Keratinocyte (primary cell): ENCODE results near the gene NUP153. TPM values are rescaled to one million over a fixed set of nuclear protein-coding genes. Genes with fewer than 3 reads are reported as not detected.

Experiments
- DNase-seq: peaks from one replicate; pipeline ENCODE4 v3.0.0-alpha.2; 2011; ENCODE audit warnings: low read depth, missing footprints, low spot score
- FAIRE-seq: peaks from 2 replicates; lab custom pipeline; 2011; peaks lifted over from hg19 to GRCh38; lab: Jason Lieb, UNC
- H2AFZ ChIP-seq: 2 replicates; pipeline ENCODE4 v1.6.0; 2012; ENCODE audit warnings: low read length, control low read depth, inconsistent platforms; ENCODE audit not compliant: control insufficient read depth
- H3K27ac ChIP-seq: 2 replicates; pipeline ENCODE4 v1.5.1; 2011; ENCODE audit warnings: low read length; ENCODE audit not compliant: control insufficient read depth, insufficient read depth
- H3K27me3 ChIP-seq: 3 replicates; pipeline ENCODE4 v1.6.0; 2011; ENCODE audit warnings: low read length; ENCODE audit not compliant: control insufficient read depth, insufficient read depth; ENCODE audit errors: extremely low read depth
- H3K36me3 ChIP-seq, 2 experiments: 2 replicates in 1 of 2; 3 replicates in 1 of 2; pipeline ENCODE4 v1.5.1; 2011; ENCODE audit warnings: low read length in 2 of 2, mild to moderate bottlenecking in 1 of 2; ENCODE audit not compliant: control insufficient read depth in 2 of 2, insufficient read depth in 2 of 2; ENCODE audit errors: extremely low read depth in 1 of 2
- H3K4me1 ChIP-seq: 3 replicates; pipeline ENCODE4 v1.5.1; 2011; ENCODE audit warnings: low read length; ENCODE audit not compliant: control insufficient read depth, insufficient read depth; ENCODE audit errors: extremely low read depth
- H3K4me2 ChIP-seq: 3 replicates; pipeline ENCODE4 v1.6.0; 2011; ENCODE audit warnings: low read depth, low read length; ENCODE audit not compliant: control insufficient read depth, insufficient read depth; ENCODE audit errors: extremely low read depth
- H3K4me3 ChIP-seq, 3 experiments: fragments of 200-600 bp in 1 of 3; sonication (generic) in 1 of 3; 2 replicates in 2 of 3; 3 replicates in 1 of 3; pipeline ENCODE4 v1.5.1; 2011 to 2016; ENCODE audit warnings: low read length in 3 of 3, mild to moderate bottlenecking in 3 of 3, control low read depth in 2 of 3, inconsistent platforms in 1 of 3, low read depth in 1 of 3, mixed read lengths in 1 of 3, mixed run types in 1 of 3, moderate library complexity in 1 of 3; ENCODE audit not compliant: control insufficient read depth in 2 of 3, insufficient read depth in 2 of 3; ENCODE audit errors: extremely low read depth in 1 of 3
- H3K79me2 ChIP-seq: 2 replicates; pipeline ENCODE4 v1.6.0; 2012; ENCODE audit warnings: low read length; ENCODE audit not compliant: control insufficient read depth, insufficient read depth
- H3K9ac ChIP-seq: 3 replicates; pipeline ENCODE4 v1.6.0; 2011; ENCODE audit warnings: low read length; ENCODE audit not compliant: control insufficient read depth, insufficient read depth; ENCODE audit errors: extremely low read depth
- H3K9me1 ChIP-seq: 3 replicates; pipeline ENCODE4 v1.6.0; 2011; ENCODE audit warnings: low read length; ENCODE audit not compliant: control insufficient read depth, insufficient read depth; ENCODE audit errors: extremely low read depth
- H3K9me3 ChIP-seq: 2 replicates; pipeline ENCODE4 v1.5.1; 2012; ENCODE audit warnings: low read depth, low read length; ENCODE audit not compliant: control insufficient read depth
- H4K20me1 ChIP-seq: 3 replicates; pipeline ENCODE4 v1.6.0; 2011; ENCODE audit warnings: low read length; ENCODE audit not compliant: control insufficient read depth, insufficient read depth; ENCODE audit errors: extremely low read depth
- CTCF ChIP-seq, 3 experiments: IDR thresholded peaks in 1 of 3; conservative IDR thresholded peaks in 1 of 3; optimal IDR thresholded peaks in 1 of 3; 2 replicates in 2 of 3; 3 replicates in 1 of 3; pipeline versions ENCODE3 to v1.5.1; 2011; ENCODE audit warnings: low read length in 3 of 3, mild to moderate bottlenecking in 3 of 3, moderate library complexity in 2 of 3, control low read depth in 1 of 3, inconsistent platforms in 1 of 3; ENCODE audit not compliant: insufficient read depth in 2 of 3; ENCODE audit errors: extremely low read depth in 1 of 3
- EZH2 ChIP-seq: IDR thresholded peaks from one replicate; pipeline ENCODE4 v1.6.1; 2012; ENCODE audit warnings: inconsistent platforms, mild to moderate bottlenecking, low read length, moderate library complexity
- dilution Hi-C: fragments of 300-500 bp; cut with MboI; formaldehyde crosslinking; loops from one replicate; pipeline ENCODE4 v1.7.0; 2020; ENCODE audit warnings: low sequenced_read_pairs; ENCODE audit not compliant: extremely low pct_ligation_motif_present
- polyA plus RNA-seq, 5 experiments: library from polyadenylated mRNA; depleted of rRNA in 3 of 5; stranded (reverse) in 3 of 5; stranded (forward) in 1 of 5; unstranded in 1 of 5; fragments of >200 nt; gene quantifications; 1 replicate in 1 of 5; 2 replicates in 3 of 5; 3 replicates in 1 of 5; pipeline versions ENCODE4 v1.2.1 to v1.2.3, GENCODE V29; 2011 to 2012; ENCODE audit warnings: missing spikeins in 2 of 5, low read depth in 1 of 5, low replicate concordance in 1 of 5

Gene NUP153
- polyA plus RNA-seq, 1 donor (not counting 4 experiments of a cell fraction or from before 2014, with no cell fraction given): 27.6 TPM

- dilution Hi-C loops: no loop called here
- H3K27ac ChIP-seq: no peak overlapping the region
- TF ChIP-seq EZH2 (no peak), CTCF (optimal IDR thresholded peaks at IDR 0.05 in 1 of 3, IDR thresholded peaks at IDR 0.05 in 1 of 3, conservative IDR thresholded peaks at IDR 0.05 in 1 of 3; ENCODE audit: extremely low read depth in 1 of 3, insufficient read depth in 2 of 3, low read length in 3 of 3) (no peak)
- H3K4me3 ChIP-seq: no peak overlapping the region
- no peaks in the 10 kb centered on the region for H3K27me3 ChIP-seq
- no peak for DNase-seq
- H2AFZ ChIP-seq: no peak overlapping the region
- peaks cover 86% of the 10 kb centered on the region for H3K79me2 ChIP-seq
- peaks cover 6 to 9% of the 10 kb centered on the region in 2 experiments for H3K36me3 ChIP-seq
- H3K4me1 ChIP-seq: no peaks in the 10 kb centered on the region
- H3K9me1 ChIP-seq: no peaks in the 10 kb centered on the region
- no peaks in the 10 kb centered on the region for H3K9me3 ChIP-seq
- no peak overlapping the region for H3K4me2 ChIP-seq
- H3K9ac ChIP-seq: no peak overlapping the region
- FAIRE-seq: no peak
- peaks cover 2% of the 10 kb centered on the region for H4K20me1 ChIP-seq
Observed at GRCh38 chr6:17677602-17678001, 29.1 kb downstream of the NUP153 start.

GRCh38 chr6:17673543-17674254, 33.0 kb downstream of the NUP153 start:
- Histone ChIP-seq H3K9me1 (no peaks in the 10 kb centered on the region), H3K27ac (no peak overlapping the region), H4K20me1 (peaks cover 2% of the 10 kb centered on the region), H3K27me3 (no peaks in the 10 kb centered on the region), H3K4me2 (no peak overlapping the region), H3K4me3 (no peak overlapping the region), H3K4me1 (no peaks in the 10 kb centered on the region), H3K36me3 (peaks cover 6 to 14% of the 10 kb centered on the region in 2 experiments), H3K9ac (no peak overlapping the region), H2AFZ (no peak overlapping the region), H3K9me3 (no peaks in the 10 kb centered on the region), H3K79me2 (peaks cover 63% of the 10 kb centered on the region)
- dilution Hi-C loops: no loop called here
- DNase-seq: no peak
- no peak for TF ChIP-seq CTCF (optimal IDR thresholded peaks at IDR 0.05 in 1 of 3, IDR thresholded peaks at IDR 0.05 in 1 of 3, conservative IDR thresholded peaks at IDR 0.05 in 1 of 3; ENCODE audit: extremely low read depth in 1 of 3, insufficient read depth in 2 of 3, low read length in 3 of 3)
- FAIRE-seq: no peak
